Measurements from ENCODE around the gene GAR1.
A peak's percentile ranks its signal among the peaks of the same experiment; 100 is the strongest.

DNA sequence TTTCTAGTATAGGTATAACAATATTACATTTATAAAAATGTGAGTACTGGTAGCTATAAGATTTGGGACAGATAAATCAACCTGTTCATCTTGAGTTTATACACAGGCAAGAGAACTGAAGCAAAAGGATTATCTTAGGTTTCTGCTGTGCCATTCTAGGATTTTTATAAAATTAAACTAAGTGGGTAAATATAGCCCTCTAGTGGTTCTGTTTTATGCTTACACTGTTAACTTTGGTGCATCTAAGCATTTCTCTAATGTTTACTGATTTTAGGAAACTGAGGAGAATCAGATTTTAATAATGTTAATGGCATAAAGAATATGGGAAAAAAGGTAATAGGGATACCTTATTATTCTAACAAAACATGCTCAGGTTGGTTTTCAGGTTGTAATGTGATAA lies 11.2 kb downstream of the GAR1 start:
- TF ChIP-seq, protein P1, sequence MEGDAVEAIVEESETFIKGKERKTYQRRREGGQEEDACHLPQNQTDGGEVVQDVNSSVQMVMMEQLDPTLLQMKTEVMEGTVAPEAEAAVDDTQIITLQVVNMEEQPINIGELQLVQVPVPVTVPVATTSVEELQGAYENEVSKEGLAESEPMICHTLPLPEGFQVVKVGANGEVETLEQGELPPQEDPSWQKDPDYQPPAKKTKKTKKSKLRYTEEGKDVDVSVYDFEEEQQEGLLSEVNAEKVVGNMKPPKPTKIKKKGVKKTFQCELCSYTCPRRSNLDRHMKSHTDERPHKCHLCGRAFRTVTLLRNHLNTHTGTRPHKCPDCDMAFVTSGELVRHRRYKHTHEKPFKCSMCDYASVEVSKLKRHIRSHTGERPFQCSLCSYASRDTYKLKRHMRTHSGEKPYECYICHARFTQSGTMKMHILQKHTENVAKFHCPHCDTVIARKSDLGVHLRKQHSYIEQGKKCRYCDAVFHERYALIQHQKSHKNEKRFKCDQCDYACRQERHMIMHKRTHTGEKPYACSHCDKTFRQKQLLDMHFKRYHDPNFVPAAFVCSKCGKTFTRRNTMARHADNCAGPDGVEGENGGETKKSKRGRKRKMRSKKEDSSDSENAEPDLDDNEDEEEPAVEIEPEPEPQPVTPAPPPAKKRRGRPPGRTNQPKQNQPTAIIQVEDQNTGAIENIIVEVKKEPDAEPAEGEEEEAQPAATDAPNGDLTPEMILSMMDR (IDR thresholded peaks at IDR 0.05) = peak; percentile 24 to 45 (median 39)
- no peak for TF ChIP-seq POLR2A (IDR thresholded peaks at IDR 0.05)

Data from uterus (tissue), 2 donors.